ENCODE measurements around the gene ANG.
"Not testable (repeated sequence)": the region's sequence is repeated elsewhere in the genome, so short reads cannot be mapped to it uniquely, and the experiment has no call there.

The ANG gene

GRCh38 chr14:20730891-20731290 is 42.3 kb downstream of the ANG start:
- Histone ChIP-seq H3K9me3 (ENCODE audit: control insufficient read depth in 1 of 2, low read length in 2 of 2) (no peaks in the 10 kb centered on the region), H3K4me3 (ENCODE audit: low read depth in 1 of 2, low read length in 2 of 2) (no peak overlapping the region), H3K4me1 (ENCODE audit: control insufficient read depth in 1 of 2, insufficient read depth in 2 of 2, low read length in 2 of 2) (peaks cover 0 to 8% of the 10 kb centered on the region in 2 donors), H3K36me3 (ENCODE audit: control insufficient read depth in 1 of 2, insufficient read depth in 2 of 2, low read length in 2 of 2) (no peaks in the 10 kb centered on the region), H3K27ac (ENCODE audit: low read length) (no peak overlapping the region), H3K27me3 (ENCODE audit: low read depth, low read length) (no peaks in the 10 kb centered on the region)

- Histone ChIP-seq H3K4me3 (ENCODE audit: low read depth in 1 of 2, low read length in 2 of 2) (no peak overlapping the region), H3K4me1 (ENCODE audit: control insufficient read depth in 1 of 2, insufficient read depth in 2 of 2, low read length in 2 of 2) (peaks cover 0 to 8% of the 10 kb centered on the region in 2 donors), H3K9me3 (ENCODE audit: control insufficient read depth in 1 of 2, low read length in 2 of 2) (no peaks in the 10 kb centered on the region), H3K27ac (ENCODE audit: low read length) (no peak overlapping the region), H3K36me3 (ENCODE audit: control insufficient read depth in 1 of 2, insufficient read depth in 2 of 2, low read length in 2 of 2) (no peaks in the 10 kb centered on the region), H3K27me3 (ENCODE audit: low read depth, low read length) (no peaks in the 10 kb centered on the region)
Measured at GRCh38 chr14:20732477-20732876, 43.9 kb downstream of the ANG start.

GRCh38 chr14:20732979-20733635 is 44.5 kb downstream of the ANG start:
- Histone ChIP-seq H3K9me3 (ENCODE audit: control insufficient read depth in 1 of 2, low read length in 2 of 2) (no peaks in the 10 kb centered on the region), H3K4me1 (ENCODE audit: control insufficient read depth in 1 of 2, insufficient read depth in 2 of 2, low read length in 2 of 2) (peaks cover 0 to 8% of the 10 kb centered on the region in 2 donors), H3K4me3 (ENCODE audit: low read depth in 1 of 2, low read length in 2 of 2) (no peak overlapping the region), H3K27me3 (ENCODE audit: low read depth, low read length) (no peaks in the 10 kb centered on the region), H3K27ac (ENCODE audit: low read length) (no peak overlapping the region), H3K36me3 (ENCODE audit: control insufficient read depth in 1 of 2, insufficient read depth in 2 of 2, low read length in 2 of 2) (no peaks in the 10 kb centered on the region)

- Histone ChIP-seq H3K27ac (ENCODE audit: low read length) (no peak overlapping the region), H3K27me3 (ENCODE audit: low read depth, low read length) (no peaks in the 10 kb centered on the region), H3K36me3 (ENCODE audit: control insufficient read depth in 1 of 2, insufficient read depth in 2 of 2, low read length in 2 of 2) (no peaks in the 10 kb centered on the region), H3K9me3 (ENCODE audit: control insufficient read depth in 1 of 2, low read length in 2 of 2) (no peaks in the 10 kb centered on the region), H3K4me1 (ENCODE audit: control insufficient read depth in 1 of 2, insufficient read depth in 2 of 2, low read length in 2 of 2) (peaks cover 0 to 8% of the 10 kb centered on the region in 2 donors), H3K4me3 (ENCODE audit: low read depth in 1 of 2, low read length in 2 of 2) (no peak overlapping the region)
Measured at GRCh38 chr14:20733684-20734429, 45.3 kb downstream of the ANG start.

- no peak overlapping the region for H3K27ac ChIP-seq (ENCODE audit: low read length)
- no peaks in the 10 kb centered on the region for H3K27me3 ChIP-seq (ENCODE audit: low read depth, low read length)
- H3K36me3 ChIP-seq (ENCODE audit: control insufficient read depth in 1 of 2, insufficient read depth in 2 of 2, low read length in 2 of 2) = no peaks in the 10 kb centered on the region
- H3K4me3 ChIP-seq (ENCODE audit: low read depth in 1 of 2, low read length in 2 of 2) = no peak overlapping the region
- no peaks in the 10 kb centered on the region for H3K9me3 ChIP-seq (ENCODE audit: control insufficient read depth in 1 of 2, low read length in 2 of 2)
- H3K4me1 ChIP-seq (ENCODE audit: control insufficient read depth in 1 of 2, insufficient read depth in 2 of 2, low read length in 2 of 2) = peaks cover 0 to 8% of the 10 kb centered on the region in 2 donors
Measured at GRCh38 chr14:20734430-20734806, 45.9 kb downstream of the ANG start.

- H3K27me3 ChIP-seq (ENCODE audit: low read depth, low read length); H3K4me3 ChIP-seq (ENCODE audit: low read depth in 1 of 2, low read length in 2 of 2); H3K4me1 ChIP-seq (ENCODE audit: control insufficient read depth in 1 of 2, insufficient read depth in 2 of 2, low read length in 2 of 2); H3K27ac ChIP-seq (ENCODE audit: low read length); H3K36me3 ChIP-seq (ENCODE audit: control insufficient read depth in 1 of 2, insufficient read depth in 2 of 2, low read length in 2 of 2); H3K9me3 ChIP-seq (ENCODE audit: control insufficient read depth in 1 of 2, low read length in 2 of 2): not testable (repeated sequence)
Measured at GRCh38 chr14:20738292-20738691, 49.7 kb downstream of the ANG start.

GRCh38 chr14:20742132-20742531 is 53.6 kb downstream of the ANG start:
- Histone ChIP-seq H3K4me1 (ENCODE audit: control insufficient read depth in 1 of 2, insufficient read depth in 2 of 2, low read length in 2 of 2) (no peaks in the 10 kb centered on the region), H3K27me3 (ENCODE audit: low read depth, low read length) (no peaks in the 10 kb centered on the region), H3K36me3 (ENCODE audit: control insufficient read depth in 1 of 2, insufficient read depth in 2 of 2, low read length in 2 of 2) (no peaks in the 10 kb centered on the region), H3K27ac (ENCODE audit: low read length) (no peak overlapping the region), H3K9me3 (ENCODE audit: control insufficient read depth in 1 of 2, low read length in 2 of 2) (no peaks in the 10 kb centered on the region), H3K4me3 (ENCODE audit: low read depth in 1 of 2, low read length in 2 of 2) (no peak overlapping the region)

- Histone ChIP-seq H3K27ac (ENCODE audit: low read length) (no peak overlapping the region), H3K9me3 (ENCODE audit: control insufficient read depth in 1 of 2, low read length in 2 of 2) (no peaks in the 10 kb centered on the region), H3K4me3 (ENCODE audit: low read depth in 1 of 2, low read length in 2 of 2) (no peak overlapping the region), H3K27me3 (ENCODE audit: low read depth, low read length) (no peaks in the 10 kb centered on the region), H3K4me1 (ENCODE audit: control insufficient read depth in 1 of 2, insufficient read depth in 2 of 2, low read length in 2 of 2) (no peaks in the 10 kb centered on the region), H3K36me3 (ENCODE audit: control insufficient read depth in 1 of 2, insufficient read depth in 2 of 2, low read length in 2 of 2) (no peaks in the 10 kb centered on the region)
Measured at GRCh38 chr14:20743556-20743955, 55.0 kb downstream of the ANG start.

Data from muscle layer of duodenum (tissue), 2 donors.